ENCODE measurements around the gene MRTFA.

GRCh38 chr22:40506762-40507161, 129.8 kb downstream of the MRTFA start:
- TF ChIP-seq POLR2AphosphoS5 (IDR thresholded peaks at IDR 0.05; ENCODE audit: low read depth, low read length) (no peak), TAF1 (IDR thresholded peaks at IDR 0.05; ENCODE audit: borderline replicate concordance, low read depth, low read length) (no peak)
